WTC11 (cell line): ENCODE data around the gene TMEM98. TPM values are rescaled to one million over a fixed set of nuclear protein-coding genes. Genes with fewer than 3 reads are reported as not detected.
"Not testable (repeated sequence)": the region's sequence is repeated elsewhere in the genome, so short reads cannot be mapped to it uniquely, and the experiment has no call there.

Experiments
- ATAC-seq: fragments of 200-7000 bp; cut with Tn5 transposase; 2 replicates; pipeline ENCODE4 v1.10.0; 2021; ENCODE audit warnings: mild to moderate bottlenecking, moderate library complexity
- CTCF ChIA-PET: fragments of 300-600 bp; sonication (Branson Sonifier 250); formaldehyde crosslinking; loops from one replicate; lab custom pipeline; 2021; ENCODE audit warnings: antibody characterized with exemption; lab: Charles Lee
- POLR2A ChIA-PET: fragments of 350-600 bp; sonication (Branson Sonifier 250); formaldehyde crosslinking; loops from one replicate; lab custom pipeline; 2021; ENCODE audit warnings: antibody characterized with exemption; lab: Charles Lee
- DNase-seq: peaks from one replicate; pipeline ENCODE4 v3.0.0; 2021; ENCODE audit warnings: low spot score
- H3K27ac Mint-ChIP-seq: 2 replicates; pipeline ENCODE4 v1.8.0; 2021; ENCODE audit warnings: mixed read lengths
- H3K27me3 Mint-ChIP-seq: 2 replicates; pipeline ENCODE4 v1.8.0; 2021; ENCODE audit warnings: low read depth, mild to moderate bottlenecking, moderate library complexity, mixed read lengths
- H3K36me3 Mint-ChIP-seq: 2 replicates; pipeline ENCODE4 v1.8.0; 2021; ENCODE audit warnings: mixed read lengths
- H3K4me1 Mint-ChIP-seq: 2 replicates; pipeline ENCODE4 v1.8.0; 2022; ENCODE audit warnings: mixed read lengths
- H3K4me3 Mint-ChIP-seq: 2 replicates; pipeline ENCODE4 v1.8.0; 2021; ENCODE audit warnings: mild to moderate bottlenecking, moderate library complexity, mixed read lengths
- H3K9me3 Mint-ChIP-seq: 2 replicates; pipeline ENCODE4 v1.8.0; 2021; ENCODE audit warnings: mixed read lengths
- ARID4B ChIP-seq: sonication (generic); formaldehyde crosslinking; IDR thresholded peaks from 2 replicates; pipeline ENCODE4 v1.8.0; 2023; ENCODE audit warnings: missing genetic modification reagents, mild to moderate bottlenecking, borderline replicate concordance
- ERG ChIP-seq: fragments of 250-450 bp; sonication (Bioruptor Pico); IDR thresholded peaks from 2 replicates; pipeline ENCODE4 v1.8.0; 2021; ENCODE audit warnings: mild to moderate bottlenecking
- FOXP1 ChIP-seq: sonication (generic); formaldehyde crosslinking; IDR thresholded peaks from 2 replicates; pipeline ENCODE4 v1.8.0; 2022; ENCODE audit warnings: missing genetic modification reagents, mild to moderate bottlenecking, moderate library complexity, borderline replicate concordance
- FOXP4 ChIP-seq: sonication (generic); formaldehyde crosslinking; IDR thresholded peaks from 2 replicates; pipeline ENCODE4 v1.8.0; 2022; ENCODE audit warnings: mild to moderate bottlenecking, missing genetic modification reagents
- JUN ChIP-seq: sonication (generic); formaldehyde crosslinking; IDR thresholded peaks from 2 replicates; pipeline ENCODE4 v1.8.0; 2023; ENCODE audit warnings: mild to moderate bottlenecking, missing genetic modification reagents
- MYBL2 ChIP-seq: sonication (generic); formaldehyde crosslinking; IDR thresholded peaks from 2 replicates; pipeline ENCODE4 v1.8.1; 2023; ENCODE audit warnings: mild to moderate bottlenecking, moderate library complexity, missing genetic modification reagents
- STAT6 ChIP-seq: sonication (generic); formaldehyde crosslinking; conservative IDR thresholded peaks from 2 replicates; pipeline ENCODE4 v1.8.1; 2023; ENCODE audit warnings: mild to moderate bottlenecking, low read depth, missing genetic modification reagents, moderate library complexity
- TEAD4 ChIP-seq: sonication (generic); formaldehyde crosslinking; IDR thresholded peaks from 2 replicates; pipeline ENCODE4 v1.8.0; 2022; ENCODE audit warnings: mild to moderate bottlenecking, missing genetic modification reagents
- TP53 ChIP-seq: sonication (generic); formaldehyde crosslinking; IDR thresholded peaks from 2 replicates; pipeline ENCODE4 v1.8.1; 2023; ENCODE audit warnings: mild to moderate bottlenecking, missing genetic modification reagents
- ZNF121 ChIP-seq: sonication (generic); formaldehyde crosslinking; IDR thresholded peaks from 2 replicates; pipeline ENCODE4 v1.8.0; 2023; ENCODE audit warnings: missing genetic modification reagents
- ZNF396 ChIP-seq: fragments of 250-450 bp; sonication (Bioruptor Pico); IDR thresholded peaks from 2 replicates; pipeline ENCODE4 v1.8.0; 2021; ENCODE audit warnings: mild to moderate bottlenecking, moderate library complexity, borderline replicate concordance
- total RNA-seq: library from RNA; stranded (reverse); gene quantifications from 3 replicates; pipeline ENCODE4 v1.2.3, GENCODE V29; 2021

TMEM98 gene
- total RNA-seq, 1 experiment from 2014 or later = 70.3 TPM

GRCh38 chr17:32917081-32917480 lies 10.9 kb upstream of the TMEM98 start:
- no peak for TF ChIP-seq TP53
- TF ChIP-seq, all 79 proteins: peak for 0
- ChIA-PET CTCF (interaction anchor here (0.6 to 2.9 kb wide), 5 partner anchors 20 to 134 kb away, joined by 3 to 15 read pairs (median 6); partner anchors contain the start of gene MYO1D), POLR2A (no interaction called here)
- no peak for DNase-seq
- Mint-ChIP-seq H3K27ac (no peak overlapping the region), H3K9me3 (peaks cover 5% of the 10 kb centered on the region), H3K27me3 (no peaks in the 10 kb centered on the region), H3K4me1 (peaks cover 37% of the 10 kb centered on the region), H3K4me3 (no peak overlapping the region), H3K36me3 (peaks cover 6% of the 10 kb centered on the region; the same call in 1 of the 2 replicates)
- ATAC-seq = no peak

GRCh38 chr17:32917842-32918241 lies 10.1 kb upstream of the TMEM98 start:
- peaks cover 6% of the 10 kb centered on the region; the same call in 1 of the 2 replicates for H3K36me3 Mint-ChIP-seq
- DNase-seq = no peak

GRCh38 chr17:32919876-32920275 lies 8.1 kb upstream of the TMEM98 start:
- CTCF ChIA-PET = interaction anchor here (0.6 to 1.2 kb wide), 2 partner anchors 10 to 37 kb away, joined by 3 to 6 read pairs; no protein-coding TSS in a partner anchor
- POLR2A ChIA-PET, H3K36me3 Mint-ChIP-seq, ATAC-seq, H3K4me3 Mint-ChIP-seq, H3K27me3 Mint-ChIP-seq, DNase-seq, H3K27ac Mint-ChIP-seq: not testable (repeated sequence)
- peaks cover 30% of the 10 kb centered on the region for H3K4me1 Mint-ChIP-seq
- H3K9me3 Mint-ChIP-seq = peaks cover 12% of the 10 kb centered on the region

More at GRCh38 chr17:32917842-32918241, 10.1 kb upstream of the TMEM98 start:
- Mint-ChIP-seq H3K27ac (peak overlapping the region; percentile 60), H3K4me1 (peaks cover 31% of the 10 kb centered on the region), H3K9me3 (peaks cover 5% of the 10 kb centered on the region), H3K27me3 (no peaks in the 10 kb centered on the region), H3K4me3 (no peak overlapping the region)
- ATAC-seq = peak; percentile 95
- CTCF ChIA-PET = interaction anchor here (1.7 to 2.9 kb wide), 2 partner anchors 19 to 24 kb away, joined by 6 to 15 read pairs; no protein-coding TSS in a partner anchor
- TF ChIP-seq ZNF121 = peak; percentile 93
- TF ChIP-seq ARID4B (CRISPR knock-in tag) = no peak
- TF ChIP-seq JUN = no peak
- TF ChIP-seq STAT6 = no peak
- no peak for TF ChIP-seq ZNF396 (CRISPR knock-in tag)
- POLR2A ChIA-PET = interaction anchor here (0.7 kb wide), 1 partner anchor 65 kb away, joined by 4 read pairs; no protein-coding TSS in a partner anchor

- peaks cover 12% of the 10 kb centered on the region for H3K9me3 Mint-ChIP-seq
- no peak for DNase-seq
- TF ChIP-seq MYBL2 = no peak
- TF ChIP-seq TEAD4 (CRISPR knock-in tag) = no peak
- no peak for TF ChIP-seq ERG (CRISPR knock-in tag)
- TF ChIP-seq FOXP4 = no peak
- TF ChIP-seq ZNF121 = no peak
- TF ChIP-seq FOXP1 (CRISPR knock-in tag) = no peak
- H3K4me1 Mint-ChIP-seq = peaks cover 26% of the 10 kb centered on the region
- no peak overlapping the region for H3K27ac Mint-ChIP-seq
- CTCF ChIA-PET = interaction anchor here (0.6 to 1.2 kb wide), 2 partner anchors 11 to 38 kb away, joined by 3 to 6 read pairs; no protein-coding TSS in a partner anchor
- no peaks in the 10 kb centered on the region for H3K27me3 Mint-ChIP-seq
- POLR2A ChIA-PET = interaction anchor here (0.7 kb wide), 1 partner anchor 134 kb away, joined by 6 read pairs; no protein-coding TSS in a partner anchor
- H3K36me3 Mint-ChIP-seq = peaks cover 8% of the 10 kb centered on the region
- H3K4me3 Mint-ChIP-seq = no peak overlapping the region
- ATAC-seq = no peak
These were observed 7.7 kb upstream of the TMEM98 start for GRCh38 chr17:32920293-32920692.
